ENCODE measurements around the gene CCZ1B.
"Not testable (repeated sequence)": the region's sequence is repeated elsewhere in the genome, so short reads cannot be mapped to it uniquely, and the experiment has no call there.

The CCZ1B gene

GRCh38 chr7:6845971-6846449 is 19.9 kb upstream of the CCZ1B start:
- not testable (repeated sequence) for H3K36me3 Mint-ChIP-seq (ENCODE audit: low read depth); H3K4me1 Mint-ChIP-seq (ENCODE audit: low read depth); H3K27me3 Mint-ChIP-seq (ENCODE audit: low read depth); H3K27ac Mint-ChIP-seq; DNase-seq (ENCODE audit: low spot score); H3K9me3 Mint-ChIP-seq
- peak overlapping the region; percentile 1 for H3K4me3 Mint-ChIP-seq

DNA sequence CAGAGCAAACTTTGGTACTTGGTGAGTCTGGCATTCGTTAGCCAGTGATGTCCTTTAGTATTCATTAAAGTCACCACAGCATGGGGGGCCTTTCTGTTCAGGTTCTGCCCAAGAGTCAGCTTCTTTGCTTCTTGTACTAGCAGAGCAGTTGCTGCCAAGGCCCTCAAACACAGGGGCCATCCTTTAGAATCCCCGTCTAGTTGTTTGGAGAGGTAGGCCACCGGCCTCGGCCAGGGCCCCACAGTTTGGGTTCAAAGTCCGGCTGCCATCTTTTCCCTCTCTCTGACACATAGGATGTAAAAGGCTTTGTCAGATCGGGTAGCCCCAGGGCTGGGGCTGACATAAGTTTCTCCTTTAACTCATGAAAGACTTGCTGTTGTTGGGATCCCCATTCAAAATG is 17.6 kb upstream of the CCZ1B start:
- H3K9me3 Mint-ChIP-seq; H3K36me3 Mint-ChIP-seq (ENCODE audit: low read depth); H3K27me3 Mint-ChIP-seq (ENCODE audit: low read depth); H3K4me1 Mint-ChIP-seq (ENCODE audit: low read depth); H3K27ac Mint-ChIP-seq; H3K4me3 Mint-ChIP-seq; DNase-seq (ENCODE audit: low spot score): not testable (repeated sequence)

GRCh38 chr7:6843092-6843491 is 17.0 kb upstream of the CCZ1B start:
- DNase-seq (ENCODE audit: low spot score); H3K36me3 Mint-ChIP-seq (ENCODE audit: low read depth); H3K27me3 Mint-ChIP-seq (ENCODE audit: low read depth); H3K4me1 Mint-ChIP-seq (ENCODE audit: low read depth); H3K9me3 Mint-ChIP-seq; H3K27ac Mint-ChIP-seq; H3K4me3 Mint-ChIP-seq: not testable (repeated sequence)

GRCh38 chr7:6842278-6842921 is 16.3 kb upstream of the CCZ1B start:
- DNase-seq (ENCODE audit: low spot score); H3K4me1 Mint-ChIP-seq (ENCODE audit: low read depth); H3K27me3 Mint-ChIP-seq (ENCODE audit: low read depth); H3K9me3 Mint-ChIP-seq; H3K4me3 Mint-ChIP-seq; H3K36me3 Mint-ChIP-seq (ENCODE audit: low read depth); H3K27ac Mint-ChIP-seq: not testable (repeated sequence)

GRCh38 chr7:6837081-6837480 is 11.0 kb upstream of the CCZ1B start:
- H3K4me3 Mint-ChIP-seq; H3K4me1 Mint-ChIP-seq (ENCODE audit: low read depth); H3K27ac Mint-ChIP-seq; H3K27me3 Mint-ChIP-seq (ENCODE audit: low read depth); DNase-seq (ENCODE audit: low spot score); H3K9me3 Mint-ChIP-seq; H3K36me3 Mint-ChIP-seq (ENCODE audit: low read depth): not testable (repeated sequence)

- not testable (repeated sequence) for H3K36me3 Mint-ChIP-seq (ENCODE audit: low read depth); H3K9me3 Mint-ChIP-seq; DNase-seq (ENCODE audit: low spot score); H3K27ac Mint-ChIP-seq; H3K4me1 Mint-ChIP-seq (ENCODE audit: low read depth); H3K4me3 Mint-ChIP-seq
- peaks cover 20% of the 10 kb centered on the region for H3K27me3 Mint-ChIP-seq (ENCODE audit: low read depth)
Measured at GRCh38 chr7:6835521-6835920, 9.4 kb upstream of the CCZ1B start.

GRCh38 chr7:6833636-6834035 is 7.6 kb upstream of the CCZ1B start:
- DNase-seq (ENCODE audit: low spot score): no peak
- Mint-ChIP-seq H3K9me3 (no peaks in the 10 kb centered on the region), H3K27me3 (ENCODE audit: low read depth) (peaks cover 25% of the 10 kb centered on the region), H3K4me1 (ENCODE audit: low read depth) (no peaks in the 10 kb centered on the region), H3K36me3 (ENCODE audit: low read depth) (no peaks in the 10 kb centered on the region), H3K27ac (no peak overlapping the region), H3K4me3 (no peak overlapping the region)

DNA sequence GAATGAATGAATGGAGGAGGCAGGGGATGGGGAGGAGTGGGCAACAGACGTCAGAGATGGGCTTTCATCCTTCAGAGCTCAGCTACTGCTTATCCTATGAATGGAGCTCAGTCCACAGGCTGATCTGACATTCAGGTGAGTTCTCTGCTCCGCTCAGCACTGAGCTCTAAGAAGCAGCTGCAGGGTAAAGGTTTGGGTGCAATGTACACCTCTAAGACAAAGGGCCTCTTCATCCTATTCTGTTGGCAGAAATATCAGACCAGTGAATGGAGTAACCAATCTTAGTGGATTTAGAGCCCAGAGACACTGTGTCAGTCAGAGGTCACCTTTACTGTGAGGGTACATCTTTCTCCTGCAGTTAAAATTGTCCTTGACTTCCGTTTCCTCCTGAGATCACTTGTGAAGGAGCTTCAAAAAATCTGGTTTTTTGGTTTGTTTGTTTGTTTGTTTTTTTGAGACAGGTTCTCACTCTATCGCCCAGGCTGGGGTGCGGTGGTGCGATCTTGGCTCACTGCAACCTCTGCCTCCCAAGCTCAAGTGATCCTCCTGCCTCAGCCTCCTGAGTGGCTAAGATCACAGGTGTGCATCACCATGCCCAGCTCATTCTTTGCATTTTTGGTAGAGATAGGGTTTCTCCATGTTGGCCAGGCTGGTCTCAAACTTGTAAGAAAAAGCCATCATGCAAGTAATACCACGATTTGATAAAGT is 5.1 kb upstream of the CCZ1B start:
- no peak overlapping the region for H3K4me3 Mint-ChIP-seq
- peaks cover 3% of the 10 kb centered on the region for H3K36me3 Mint-ChIP-seq (ENCODE audit: low read depth)
- no peaks in the 10 kb centered on the region for H3K9me3 Mint-ChIP-seq
- H3K27me3 Mint-ChIP-seq (ENCODE audit: low read depth): peaks cover 25% of the 10 kb centered on the region
- no peak for DNase-seq (ENCODE audit: low spot score)
- no peak overlapping the region for H3K27ac Mint-ChIP-seq
- H3K4me1 Mint-ChIP-seq (ENCODE audit: low read depth): peaks cover 2% of the 10 kb centered on the region

DNA sequence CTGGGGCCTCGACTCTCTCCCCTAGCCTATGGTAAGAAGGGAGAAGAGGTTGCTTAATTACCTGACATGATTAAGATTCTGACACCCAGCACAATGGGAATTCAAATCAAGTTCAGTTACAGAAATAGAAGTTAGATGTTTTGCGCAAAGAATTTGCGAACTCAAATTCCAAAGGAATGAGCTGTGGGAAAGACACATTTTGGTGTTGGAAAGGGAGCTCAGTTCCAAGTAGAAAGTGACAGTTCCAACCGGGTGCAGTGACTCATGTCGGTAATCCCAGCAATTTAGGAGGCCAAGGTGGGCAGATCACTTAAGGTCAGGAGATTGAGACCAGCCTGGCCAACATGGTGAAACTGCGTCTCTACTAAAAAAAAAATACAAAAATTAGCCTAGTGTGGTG is 4.0 kb upstream of the CCZ1B start:
- H3K27me3 Mint-ChIP-seq (ENCODE audit: low read depth): peaks cover 22% of the 10 kb centered on the region
- H3K4me1 Mint-ChIP-seq (ENCODE audit: low read depth); DNase-seq (ENCODE audit: low spot score); H3K27ac Mint-ChIP-seq; H3K4me3 Mint-ChIP-seq; H3K9me3 Mint-ChIP-seq; H3K36me3 Mint-ChIP-seq (ENCODE audit: low read depth): not testable (repeated sequence)

DNA sequence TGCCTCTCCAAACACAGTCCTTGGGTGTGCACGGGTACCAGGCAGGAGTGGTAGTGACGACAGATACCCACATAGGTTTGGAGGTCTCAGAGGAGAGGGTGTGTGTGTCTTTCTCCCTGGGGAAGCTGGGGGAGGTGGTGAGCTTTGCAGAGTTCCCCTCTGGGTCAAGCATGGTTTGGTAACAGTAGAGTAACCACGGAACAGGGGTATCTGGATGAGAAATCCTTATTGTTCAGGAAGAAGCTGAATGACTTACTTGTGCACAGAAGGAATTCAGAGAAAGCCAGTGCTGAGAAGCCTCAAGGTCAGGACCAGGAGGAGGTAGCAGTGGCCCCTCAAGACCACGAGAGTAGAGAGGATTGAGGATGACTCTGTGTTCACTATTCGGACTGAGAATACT is 3.5 kb upstream of the CCZ1B start:
- not testable (repeated sequence) for H3K36me3 Mint-ChIP-seq (ENCODE audit: low read depth); DNase-seq (ENCODE audit: low spot score); H3K4me1 Mint-ChIP-seq (ENCODE audit: low read depth); H3K27ac Mint-ChIP-seq; H3K4me3 Mint-ChIP-seq; H3K9me3 Mint-ChIP-seq
- H3K27me3 Mint-ChIP-seq (ENCODE audit: low read depth): peaks cover 18% of the 10 kb centered on the region

GRCh38 chr7:6827180-6827579 is 1.1 kb upstream of the CCZ1B start:
- DNase-seq (ENCODE audit: low spot score); H3K9me3 Mint-ChIP-seq; H3K4me1 Mint-ChIP-seq (ENCODE audit: low read depth): not testable (repeated sequence)
- Mint-ChIP-seq H3K4me3 (peak overlapping the region; percentile 42), H3K27me3 (ENCODE audit: low read depth) (peaks cover 18% of the 10 kb centered on the region), H3K27ac (peak overlapping the region; percentile 45), H3K36me3 (ENCODE audit: low read depth) (peaks cover 12% of the 10 kb centered on the region)

DNA sequence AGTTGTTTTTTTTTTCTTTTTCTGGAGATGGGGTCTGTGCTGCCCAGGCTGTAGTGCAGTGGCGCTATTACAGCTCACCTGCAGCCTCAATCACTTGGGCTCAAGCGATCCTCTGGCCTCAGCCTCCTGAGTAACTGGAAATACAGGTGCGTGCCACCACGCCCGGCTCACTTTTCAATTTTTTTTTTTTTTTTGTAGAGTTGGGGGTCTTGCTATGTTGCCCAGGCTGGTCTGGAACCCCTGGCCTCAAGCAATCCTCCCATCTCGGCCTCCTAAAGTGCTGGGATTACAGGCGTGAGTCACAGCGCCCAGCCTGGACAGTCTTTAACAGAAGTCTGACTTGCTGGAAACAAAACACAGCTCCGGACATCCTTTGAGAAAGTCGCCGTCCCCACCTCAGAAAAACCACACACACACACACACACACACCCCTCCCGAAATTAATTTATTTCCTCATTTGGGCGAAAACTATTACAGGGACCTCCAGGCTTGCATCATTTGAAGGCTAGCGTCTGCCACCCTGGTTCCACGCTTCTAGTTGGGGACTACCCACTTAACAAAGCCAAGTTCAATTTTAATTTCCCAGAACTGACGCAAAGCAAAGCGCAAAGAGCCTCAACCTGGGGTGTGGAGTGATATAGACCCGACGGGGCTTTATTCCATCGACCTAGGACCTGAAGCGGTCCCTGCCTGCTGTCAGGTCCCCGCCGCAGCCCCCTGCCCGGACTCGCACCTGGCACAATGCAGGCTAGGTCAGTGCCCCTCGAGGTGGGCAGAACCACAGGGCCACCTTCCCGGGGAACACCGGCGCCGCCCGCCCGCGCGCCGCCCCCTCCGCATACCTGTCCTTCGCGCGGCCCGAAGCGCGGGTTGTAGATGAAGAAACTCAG is 594 bp downstream of the CCZ1B start:
- H3K27ac Mint-ChIP-seq: peak overlapping the region; percentile 75
- H3K27me3 Mint-ChIP-seq (ENCODE audit: low read depth); H3K4me1 Mint-ChIP-seq (ENCODE audit: low read depth); DNase-seq (ENCODE audit: low spot score); H3K9me3 Mint-ChIP-seq: not testable (repeated sequence)
- peak overlapping the region; percentile 90 for H3K4me3 Mint-ChIP-seq
- peaks cover 18% of the 10 kb centered on the region for H3K36me3 Mint-ChIP-seq (ENCODE audit: low read depth)

- H3K36me3 Mint-ChIP-seq (ENCODE audit: low read depth): peaks cover 22% of the 10 kb centered on the region
- H3K27me3 Mint-ChIP-seq (ENCODE audit: low read depth); DNase-seq (ENCODE audit: low spot score); H3K4me3 Mint-ChIP-seq; H3K27ac Mint-ChIP-seq; H3K4me1 Mint-ChIP-seq (ENCODE audit: low read depth); H3K9me3 Mint-ChIP-seq: not testable (repeated sequence)
Measured at GRCh38 chr7:6821622-6822021, 4.5 kb downstream of the CCZ1B start.

GRCh38 chr7:6815470-6815869 is 10.6 kb downstream of the CCZ1B start:
- not testable (repeated sequence) for DNase-seq (ENCODE audit: low spot score); H3K4me3 Mint-ChIP-seq; H3K27ac Mint-ChIP-seq; H3K4me1 Mint-ChIP-seq (ENCODE audit: low read depth); H3K9me3 Mint-ChIP-seq; H3K27me3 Mint-ChIP-seq (ENCODE audit: low read depth)
- H3K36me3 Mint-ChIP-seq (ENCODE audit: low read depth): peaks cover 22% of the 10 kb centered on the region
